ENCODE data around the gene NFATC1. TPM values are rescaled to one million over a fixed set of nuclear protein-coding genes. Genes with fewer than 3 reads are reported as not detected.

NFATC1 gene
- total and polyA plus RNA-seq, 2 experiments from 2014 or later, result 7.5 to 9.8 TPM

GRCh38 chr18:79548077-79548450 is 152.3 kb downstream of the NFATC1 start:
- no peak overlapping the region for H3K9ac ChIP-seq
- no peaks in the 10 kb centered on the region for H3F3A ChIP-seq (ENCODE audit: insufficient read depth)
- WGBS, 2 experiments (ENCODE audit: low coverage in 1 of 2, low lambda C conversion rate in 2 of 2, missing lambda C conversion rate in 2 of 2), result 87 to 89% methylated on average over 25 of the region's 25 CpGs
- H3K27me3 ChIP-seq (replicated peaks; ENCODE audit: insufficient read depth), result no peaks in the 10 kb centered on the region
- no peak for DNase-seq
- H3K4me1 ChIP-seq (ENCODE audit: insufficient read depth), result no peaks in the 10 kb centered on the region
- H3K9me3 ChIP-seq (ENCODE audit: low read depth), result no peaks in the 10 kb centered on the region
- in situ Hi-C loops (cut with MboI), result no loop called here
- no peaks in the 10 kb centered on the region for H4K20me1 ChIP-seq (ENCODE audit: insufficient read depth)
- no peak overlapping the region for H3K4me2 ChIP-seq (ENCODE audit: unreplicated experiment)
- no peak overlapping the region for H3K27ac ChIP-seq
- H3K79me2 ChIP-seq (ENCODE audit: insufficient read depth), result no peaks in the 10 kb centered on the region
- TF ChIP-seq EZH2phosphoT487 (IDR thresholded peaks at IDR 0.05; ENCODE audit: insufficient read depth, low read depth) (no peak), EZH2 (IDR thresholded peaks at IDR 0.05; ENCODE audit: insufficient read depth, poor library complexity, severe bottlenecking) (no peak)
- no peaks in the 10 kb centered on the region for H3K36me3 ChIP-seq (ENCODE audit: low read depth)
- H2AFZ ChIP-seq, result no peak overlapping the region
- no peak overlapping the region for H3K4me3 ChIP-seq
- H3K9me2 ChIP-seq (ENCODE audit: insufficient read depth), result no peaks in the 10 kb centered on the region

DNA sequence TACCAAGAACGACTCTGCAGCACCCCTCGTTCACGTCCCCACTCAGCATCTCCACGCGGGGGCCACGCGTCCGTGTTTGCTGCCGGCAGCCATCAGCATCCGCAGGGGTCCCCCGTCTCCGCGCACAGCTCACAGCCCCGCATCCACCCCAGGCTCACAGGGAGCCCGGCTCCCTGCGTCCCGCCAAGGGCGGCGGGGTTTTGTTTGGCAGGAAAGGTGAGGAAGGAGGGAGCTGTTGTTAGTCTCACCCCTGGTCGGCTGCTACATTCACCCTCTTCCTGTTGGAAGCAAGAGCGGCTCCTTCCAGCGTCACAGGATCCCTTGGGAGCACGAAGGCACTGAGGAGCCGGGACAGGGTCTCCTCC is 152.9 kb downstream of the NFATC1 start:
- 81 to 82% methylated on average over 24 of the region's 24 CpGs for WGBS, 2 experiments (ENCODE audit: low coverage in 1 of 2, low lambda C conversion rate in 2 of 2, missing lambda C conversion rate in 2 of 2)
- no peaks in the 10 kb centered on the region for H3K27me3 ChIP-seq (replicated peaks; ENCODE audit: insufficient read depth)

GRCh38 chr18:79548986-79549637 is 153.4 kb downstream of the NFATC1 start:
- TF ChIP-seq EZH2 (IDR thresholded peaks at IDR 0.05; ENCODE audit: insufficient read depth, poor library complexity, severe bottlenecking) (no peak), EZH2phosphoT487 (IDR thresholded peaks at IDR 0.05; ENCODE audit: insufficient read depth, low read depth) (no peak)
- H3K27me3 ChIP-seq (replicated peaks; ENCODE audit: insufficient read depth), result 0 out of 2 replicates have a peak, but pooled peaks cover 5% of the 10 kb centered on the region
- in situ Hi-C loops (cut with MboI), result no loop called here
- H2AFZ ChIP-seq, result no peak overlapping the region
- H3K9me3 ChIP-seq (ENCODE audit: low read depth), result no peaks in the 10 kb centered on the region
- H3K4me1 ChIP-seq (ENCODE audit: insufficient read depth), result no peaks in the 10 kb centered on the region
- H3K9ac ChIP-seq, result no peak overlapping the region
- H3K36me3 ChIP-seq (ENCODE audit: low read depth), result no peaks in the 10 kb centered on the region
- H4K20me1 ChIP-seq (ENCODE audit: insufficient read depth), result no peaks in the 10 kb centered on the region
- no peaks in the 10 kb centered on the region for H3F3A ChIP-seq (ENCODE audit: insufficient read depth)
- no peaks in the 10 kb centered on the region for H3K9me2 ChIP-seq (ENCODE audit: insufficient read depth)
- WGBS, 2 experiments (ENCODE audit: low coverage in 1 of 2, low lambda C conversion rate in 2 of 2, missing lambda C conversion rate in 2 of 2), result 73 to 77% methylated on average over 29 to 30 of the region's 31 CpGs
- H3K79me2 ChIP-seq (ENCODE audit: insufficient read depth), result no peaks in the 10 kb centered on the region
- H3K27ac ChIP-seq, result no peak overlapping the region
- no peak overlapping the region for H3K4me3 ChIP-seq
- H3K4me2 ChIP-seq (ENCODE audit: unreplicated experiment), result no peak overlapping the region
- no peak for DNase-seq

More for the DNA sequence above, 152.9 kb downstream of the NFATC1 start:
- H3K9ac ChIP-seq, result no peak overlapping the region
- H3K36me3 ChIP-seq (ENCODE audit: low read depth), result no peaks in the 10 kb centered on the region
- no peak for DNase-seq
- H4K20me1 ChIP-seq (ENCODE audit: insufficient read depth), result no peaks in the 10 kb centered on the region
- H3K4me2 ChIP-seq (ENCODE audit: unreplicated experiment), result no peak overlapping the region
- H3F3A ChIP-seq (ENCODE audit: insufficient read depth), result no peaks in the 10 kb centered on the region
- H3K9me3 ChIP-seq (ENCODE audit: low read depth), result no peaks in the 10 kb centered on the region
- TF ChIP-seq EZH2 (IDR thresholded peaks at IDR 0.05; ENCODE audit: insufficient read depth, poor library complexity, severe bottlenecking) (no peak), EZH2phosphoT487 (IDR thresholded peaks at IDR 0.05; ENCODE audit: insufficient read depth, low read depth) (no peak)
- no peaks in the 10 kb centered on the region for H3K9me2 ChIP-seq (ENCODE audit: insufficient read depth)
- H3K27ac ChIP-seq, result no peak overlapping the region
- no peak overlapping the region for H2AFZ ChIP-seq
- H3K4me3 ChIP-seq, result no peak overlapping the region
- H3K4me1 ChIP-seq (ENCODE audit: insufficient read depth), result no peaks in the 10 kb centered on the region
- in situ Hi-C loops (cut with MboI), result no loop called here
- no peaks in the 10 kb centered on the region for H3K79me2 ChIP-seq (ENCODE audit: insufficient read depth)

DNA sequence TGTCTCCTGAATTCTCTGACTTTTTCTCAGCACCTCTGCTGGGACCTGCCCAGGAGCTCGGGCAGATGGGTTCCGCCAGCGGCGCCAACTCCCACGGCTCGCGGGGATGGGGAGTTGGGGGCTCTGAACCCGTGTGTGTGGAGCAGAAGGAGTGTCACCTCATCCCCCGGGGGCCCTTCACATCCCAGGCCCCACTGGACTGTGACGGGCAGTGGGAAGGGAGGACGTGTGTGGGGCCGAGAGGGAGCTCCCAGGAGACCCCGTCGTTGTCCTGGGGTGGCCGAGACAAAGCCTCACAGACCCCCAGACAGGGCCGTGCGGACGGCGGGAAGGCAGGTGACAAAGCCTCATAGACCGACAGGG is 153.9 kb downstream of the NFATC1 start:
- DNase-seq, result no peak
- Histone ChIP-seq H2AFZ (no peak overlapping the region), H3K9me2 (ENCODE audit: insufficient read depth) (no peaks in the 10 kb centered on the region), H3K27ac (no peak overlapping the region), H3K79me2 (ENCODE audit: insufficient read depth) (no peaks in the 10 kb centered on the region), H3K36me3 (ENCODE audit: low read depth) (no peaks in the 10 kb centered on the region), H4K20me1 (ENCODE audit: insufficient read depth) (no peaks in the 10 kb centered on the region), H3K9ac (no peak overlapping the region), H3K4me1 (ENCODE audit: insufficient read depth) (no peaks in the 10 kb centered on the region), H3F3A (ENCODE audit: insufficient read depth) (no peaks in the 10 kb centered on the region), H3K4me3 (no peak overlapping the region), H3K9me3 (ENCODE audit: low read depth) (no peaks in the 10 kb centered on the region), H3K27me3 (replicated peaks; ENCODE audit: insufficient read depth) (0 out of 2 replicates have a peak, but pooled peaks cover 5% of the 10 kb centered on the region), H3K4me2 (ENCODE audit: unreplicated experiment) (no peak overlapping the region)
- WGBS, 2 experiments (ENCODE audit: low coverage in 1 of 2, low lambda C conversion rate in 2 of 2, missing lambda C conversion rate in 2 of 2), result 77 to 81% methylated on average over 15 to 20 of the region's 20 CpGs
- in situ Hi-C loops (cut with MboI), result no loop called here
- TF ChIP-seq EZH2 (IDR thresholded peaks at IDR 0.05; ENCODE audit: insufficient read depth, poor library complexity, severe bottlenecking), result no peak
